HUES48 (cell line): ENCODE data around the gene DDX1.

Experiments used
- H3K27ac ChIP-seq: one replicate; pipeline ENCODE4 v1.7.0; 2013; ENCODE audit warnings: low read depth, low read length, inconsistent platforms
- H3K27me3 ChIP-seq: 2 replicates; pipeline ENCODE4 v1.6.1; 2013; ENCODE audit warnings: mild to moderate bottlenecking, low read length; ENCODE audit not compliant: control insufficient read depth, insufficient read depth
- H3K36me3 ChIP-seq: 2 replicates; pipeline ENCODE4 v1.6.1; 2013; ENCODE audit warnings: low read length; ENCODE audit not compliant: control insufficient read depth, insufficient read depth
- H3K4me1 ChIP-seq: 2 replicates; pipeline ENCODE4 v1.6.1; 2013; ENCODE audit warnings: mild to moderate bottlenecking, low read length; ENCODE audit not compliant: control insufficient read depth, insufficient read depth
- H3K4me3 ChIP-seq: 2 replicates; pipeline ENCODE4 v1.5.1; 2013; ENCODE audit warnings: mild to moderate bottlenecking, low read depth, low read length
- H3K9ac ChIP-seq: 2 replicates; pipeline ENCODE4 v1.6.1; 2013; ENCODE audit warnings: mild to moderate bottlenecking, low read depth, low read length, moderate library complexity
- H3K9me3 ChIP-seq: 2 replicates; pipeline ENCODE4 v1.6.1; 2013; ENCODE audit warnings: low read length; ENCODE audit not compliant: control insufficient read depth, insufficient read depth

The DDX1 gene

DNA sequence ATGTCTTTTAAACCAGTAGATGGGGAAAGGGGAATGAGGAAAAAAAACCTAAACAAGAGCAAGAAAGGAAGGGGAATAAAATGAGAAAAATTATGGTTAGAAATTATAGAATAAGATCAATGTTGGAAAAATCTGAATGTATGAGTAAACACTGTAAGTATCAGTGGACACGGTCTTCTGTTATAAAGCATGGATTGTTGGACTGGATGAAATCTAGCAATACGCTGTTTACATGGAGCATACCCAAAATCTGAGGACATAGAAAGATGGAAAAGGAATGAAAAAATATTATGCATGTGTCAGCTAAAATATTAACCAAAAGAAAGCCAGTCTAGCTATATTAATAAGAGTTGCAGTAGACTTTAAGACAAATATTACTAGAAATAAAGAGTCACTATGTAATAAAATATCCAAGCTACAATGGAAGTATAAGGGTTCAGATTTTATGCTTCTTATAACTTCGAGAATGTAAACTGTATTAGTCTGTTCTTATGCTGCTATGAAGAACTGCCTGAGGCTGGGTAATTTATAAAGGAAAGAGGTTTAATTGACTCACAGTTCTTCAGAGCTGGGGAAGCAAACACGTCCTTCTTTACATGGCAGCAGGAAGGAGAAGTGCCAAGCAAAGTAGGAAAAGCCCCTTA lies 32.4 kb downstream of the DDX1 start:
- Histone ChIP-seq H3K36me3 (peaks cover 99% of the 10 kb centered on the region), H3K4me1 (no peaks in the 10 kb centered on the region)

DNA sequence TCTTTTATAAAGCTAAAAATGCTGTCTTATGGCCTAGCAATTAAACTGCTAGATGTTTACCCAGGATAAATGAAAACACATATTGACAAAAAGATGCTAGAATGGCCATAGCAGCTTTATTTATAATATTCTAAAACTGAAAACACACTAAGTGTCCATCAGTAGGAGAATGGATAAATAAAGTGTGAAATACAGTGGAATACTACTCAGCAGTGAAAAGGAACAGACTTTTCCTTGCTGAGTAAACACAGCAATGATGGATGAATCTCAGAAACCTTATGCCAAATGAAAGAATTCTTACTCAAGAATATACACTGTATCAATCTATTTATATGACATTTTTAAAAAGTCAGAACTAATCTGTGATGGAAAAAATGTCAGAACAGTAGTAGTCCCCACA lies 33.2 kb downstream of the DDX1 start:
- no peak overlapping the region for H3K9ac ChIP-seq
- H3K27me3 ChIP-seq = no peaks in the 10 kb centered on the region
- H3K4me1 ChIP-seq = no peaks in the 10 kb centered on the region
- H3K9me3 ChIP-seq = no peaks in the 10 kb centered on the region
- no peak overlapping the region for H3K4me3 ChIP-seq
- peaks cover 99% of the 10 kb centered on the region for H3K36me3 ChIP-seq
- H3K27ac ChIP-seq = no peak overlapping the region

More for the DNA sequence above, 32.4 kb downstream of the DDX1 start:
- Histone ChIP-seq H3K27me3 (no peaks in the 10 kb centered on the region), H3K9ac (no peak overlapping the region), H3K9me3 (no peaks in the 10 kb centered on the region), H3K27ac (no peak overlapping the region), H3K4me3 (no peak overlapping the region)

DNA sequence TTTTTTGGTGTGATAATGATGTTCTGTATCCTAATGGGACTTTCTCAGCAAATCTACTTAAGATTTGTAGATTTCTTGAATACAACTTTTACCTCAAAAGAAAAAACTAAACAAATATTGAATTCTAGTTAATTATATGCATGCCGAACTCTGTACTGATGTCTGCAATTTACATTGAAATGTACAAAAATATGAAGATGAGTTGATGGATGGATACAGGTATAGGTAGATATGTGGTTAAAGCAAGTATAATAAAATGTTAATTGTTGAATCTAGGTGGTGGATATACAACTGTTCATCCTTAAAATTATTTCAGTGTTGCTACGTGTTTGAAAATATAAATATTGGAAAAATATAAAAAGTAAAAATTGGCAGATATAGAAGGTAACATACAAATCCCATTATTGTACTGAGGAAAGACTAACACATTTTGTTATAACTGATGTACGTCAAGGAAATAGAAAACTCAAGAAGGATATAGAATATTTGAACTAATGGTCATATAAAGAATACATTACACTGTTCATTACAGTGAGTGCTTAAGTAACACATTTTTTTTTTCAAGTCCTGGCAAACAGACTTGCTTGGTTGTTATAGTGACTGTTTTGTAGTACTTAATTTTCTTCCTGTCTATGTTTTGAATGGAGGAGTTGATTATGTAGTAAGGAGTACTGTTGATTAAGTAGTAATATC lies 33.8 kb downstream of the DDX1 start:
- H3K9ac ChIP-seq = no peak overlapping the region
- H3K4me3 ChIP-seq = no peak overlapping the region
- H3K27ac ChIP-seq = no peak overlapping the region
- no peaks in the 10 kb centered on the region for H3K4me1 ChIP-seq
- no peaks in the 10 kb centered on the region for H3K27me3 ChIP-seq
- peaks cover 99% of the 10 kb centered on the region for H3K36me3 ChIP-seq
- H3K9me3 ChIP-seq = no peaks in the 10 kb centered on the region

DNA sequence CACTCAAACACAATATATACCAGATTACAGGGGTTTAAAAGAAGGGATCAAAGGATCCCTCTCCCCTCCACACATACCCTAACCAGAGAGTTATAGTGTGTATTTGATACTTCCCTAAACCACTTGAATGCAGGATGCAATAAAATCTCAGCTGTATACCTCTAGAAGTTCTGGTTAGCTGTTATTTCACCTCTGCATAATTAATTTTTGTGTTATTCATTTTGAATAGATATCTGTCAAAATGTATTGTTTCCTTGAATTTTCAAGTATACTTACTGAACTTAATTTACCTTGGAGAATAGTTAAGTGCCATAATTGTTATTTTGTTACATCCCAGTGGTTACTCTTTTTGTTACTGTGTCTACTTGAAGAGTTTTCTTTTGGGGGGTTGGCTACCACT lies 34.5 kb downstream of the DDX1 start:
- Histone ChIP-seq H3K4me1 (no peaks in the 10 kb centered on the region), H3K4me3 (no peak overlapping the region), H3K9me3 (no peaks in the 10 kb centered on the region), H3K9ac (no peak overlapping the region), H3K27ac (no peak overlapping the region), H3K36me3 (peaks cover 99% of the 10 kb centered on the region), H3K27me3 (no peaks in the 10 kb centered on the region)

DNA sequence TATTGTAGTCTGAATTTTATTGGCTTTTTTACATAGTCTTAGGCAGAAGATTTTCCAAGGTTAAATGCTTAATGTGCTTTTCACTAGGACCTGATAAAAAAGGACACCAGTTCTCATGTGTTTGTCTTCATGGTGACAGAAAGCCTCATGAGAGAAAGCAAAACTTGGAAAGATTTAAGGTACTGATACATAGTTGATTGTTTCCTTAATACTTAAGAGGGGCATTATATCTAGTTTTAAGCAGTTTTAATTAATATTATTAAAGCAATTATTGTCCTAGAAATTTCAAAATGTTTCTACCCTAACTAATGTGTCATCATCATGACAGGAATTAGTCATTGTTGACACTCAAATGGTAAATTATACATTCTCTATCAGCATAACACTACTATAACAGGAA lies 35.3 kb downstream of the DDX1 start:
- H3K36me3 ChIP-seq = peaks cover 100% of the 10 kb centered on the region

DNA sequence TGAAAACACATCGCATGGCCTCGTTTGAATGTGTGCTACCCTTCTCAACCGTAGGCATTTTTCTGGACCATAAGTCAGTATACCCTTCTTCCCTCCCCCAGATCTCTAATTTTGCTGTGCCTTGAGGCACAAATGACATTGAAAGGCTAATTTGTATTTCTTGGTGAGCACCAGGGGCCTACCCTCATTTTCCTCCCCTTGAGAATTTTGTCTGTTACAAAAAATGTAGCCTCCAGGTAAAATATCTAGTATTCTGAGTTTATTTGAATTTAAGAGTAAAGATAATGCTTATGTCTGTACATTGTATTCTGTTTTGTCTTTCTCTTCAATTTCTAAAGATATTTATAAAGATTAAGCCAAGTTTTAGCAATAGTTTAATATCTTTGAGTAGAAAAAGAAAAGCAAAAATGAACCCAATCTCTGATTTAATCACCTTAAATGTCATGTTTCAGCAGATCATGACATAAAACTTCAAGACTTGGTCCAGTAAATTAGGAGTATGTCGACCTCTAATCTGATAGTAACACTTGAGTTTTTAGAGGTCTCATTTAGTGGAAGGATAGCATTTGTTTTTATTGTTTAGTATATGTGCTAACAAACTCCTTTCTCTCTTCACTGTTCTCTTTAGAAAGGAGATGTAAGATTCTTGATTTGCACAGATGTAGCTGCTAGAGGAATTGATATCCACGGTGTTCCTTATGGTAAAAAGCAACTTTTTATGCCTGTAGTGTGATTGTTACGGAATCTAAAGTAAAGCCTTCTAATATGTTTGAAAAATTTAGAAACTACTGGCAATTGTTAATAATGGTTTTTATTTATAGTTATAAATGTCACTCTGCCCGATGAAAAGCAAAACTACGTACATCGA lies 36.4 kb downstream of the DDX1 start:
- Histone ChIP-seq H3K4me1 (no peaks in the 10 kb centered on the region), H3K27ac (no peak overlapping the region), H3K27me3 (no peaks in the 10 kb centered on the region), H3K4me3 (no peak overlapping the region), H3K9ac (no peak overlapping the region), H3K36me3 (peaks cover 100% of the 10 kb centered on the region), H3K9me3 (no peaks in the 10 kb centered on the region)

More for the DNA sequence above, 35.3 kb downstream of the DDX1 start:
- Histone ChIP-seq H3K27me3 (no peaks in the 10 kb centered on the region), H3K9me3 (no peaks in the 10 kb centered on the region), H3K9ac (no peak overlapping the region), H3K4me3 (no peak overlapping the region), H3K4me1 (no peaks in the 10 kb centered on the region), H3K27ac (no peak overlapping the region)

DNA sequence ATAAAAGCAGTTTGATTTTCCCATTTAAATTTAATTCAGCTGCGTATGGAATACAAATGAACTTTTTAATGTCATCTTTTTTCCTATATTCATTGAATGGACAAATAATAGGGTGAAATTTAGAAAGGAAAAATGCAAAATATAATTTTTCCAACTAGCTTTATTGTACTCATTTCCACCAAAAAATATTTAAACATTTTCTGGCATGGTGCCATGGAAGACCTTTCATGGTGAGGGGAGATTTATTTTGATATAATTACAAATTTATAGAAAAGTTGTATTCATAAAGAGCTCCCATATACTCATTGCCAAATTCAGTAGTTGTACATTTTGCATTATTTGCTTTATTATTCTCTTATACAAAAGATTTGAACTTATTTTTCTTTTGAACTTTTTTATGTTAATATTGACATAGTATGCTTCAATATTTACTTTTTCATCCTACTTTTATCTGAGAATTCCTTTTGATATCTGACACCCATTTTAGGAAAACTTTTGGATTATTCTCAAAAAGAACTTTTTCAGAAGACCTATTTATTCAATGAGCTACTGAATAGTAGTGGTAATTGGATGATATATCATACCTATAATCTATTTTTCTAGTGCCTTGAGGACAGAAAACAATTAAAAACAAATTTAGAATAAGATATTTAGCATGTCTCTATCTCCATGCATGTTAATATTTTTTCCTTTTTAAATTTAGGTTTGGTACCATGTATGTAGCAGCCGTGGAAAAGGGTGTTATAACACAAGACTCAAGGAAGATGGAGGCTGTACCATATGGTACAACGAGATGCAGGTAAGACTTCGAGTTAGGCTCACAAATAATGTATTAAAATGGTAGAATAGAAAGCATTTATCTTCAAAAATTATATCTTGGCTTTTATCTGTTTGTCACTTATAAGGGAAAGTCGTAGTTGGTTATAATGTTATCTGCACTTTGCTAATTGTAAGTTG lies 37.5 kb downstream of the DDX1 start:
- no peaks in the 10 kb centered on the region for H3K4me1 ChIP-seq
- H3K27ac ChIP-seq = no peak overlapping the region
- no peaks in the 10 kb centered on the region for H3K27me3 ChIP-seq
- H3K36me3 ChIP-seq = peaks cover 99% of the 10 kb centered on the region
- no peaks in the 10 kb centered on the region for H3K9me3 ChIP-seq
- no peak overlapping the region for H3K9ac ChIP-seq
- no peak overlapping the region for H3K4me3 ChIP-seq

DNA sequence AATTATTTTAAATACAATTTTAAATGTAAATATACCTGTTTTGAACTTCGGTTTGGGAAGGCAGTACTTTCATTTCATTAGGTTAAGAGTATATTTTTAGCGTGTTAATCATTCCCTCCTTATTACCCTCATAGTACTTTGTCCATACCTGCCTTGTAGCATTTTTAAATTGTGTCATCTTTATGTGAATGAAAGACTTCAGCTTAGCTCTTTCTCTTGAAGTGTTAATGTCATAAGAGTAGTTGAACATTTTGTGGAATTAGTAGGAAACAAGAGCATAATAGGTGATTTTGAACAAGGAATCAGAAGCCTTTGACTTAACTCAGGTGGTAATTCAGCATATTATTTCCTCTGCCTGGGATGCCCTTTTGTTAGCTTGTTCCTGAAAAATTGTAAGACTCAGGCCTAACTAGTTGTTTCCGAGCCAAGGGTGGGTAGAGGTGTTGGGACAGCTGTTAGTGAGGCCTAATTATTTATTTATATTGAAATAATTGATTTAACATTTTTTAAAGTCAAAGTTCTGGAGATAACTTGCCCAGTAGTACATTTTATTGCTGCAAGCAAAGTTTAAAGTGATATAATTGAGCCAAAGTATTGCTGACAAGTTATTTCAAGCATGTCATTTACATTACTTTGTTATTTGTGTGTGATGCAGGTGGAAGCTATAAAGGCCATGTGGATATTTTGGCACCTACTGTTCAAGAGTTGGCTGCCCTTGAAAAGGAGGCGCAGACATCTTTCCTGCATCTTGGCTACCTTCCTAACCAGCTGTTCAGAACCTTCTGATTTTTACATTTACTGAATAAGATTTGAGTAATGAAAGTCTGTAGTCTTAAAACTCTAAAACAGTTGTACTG lies 38.7 kb downstream of the DDX1 start:
- Histone ChIP-seq H3K9ac (no peak overlapping the region), H3K36me3 (peaks cover 99% of the 10 kb centered on the region)

DNA sequence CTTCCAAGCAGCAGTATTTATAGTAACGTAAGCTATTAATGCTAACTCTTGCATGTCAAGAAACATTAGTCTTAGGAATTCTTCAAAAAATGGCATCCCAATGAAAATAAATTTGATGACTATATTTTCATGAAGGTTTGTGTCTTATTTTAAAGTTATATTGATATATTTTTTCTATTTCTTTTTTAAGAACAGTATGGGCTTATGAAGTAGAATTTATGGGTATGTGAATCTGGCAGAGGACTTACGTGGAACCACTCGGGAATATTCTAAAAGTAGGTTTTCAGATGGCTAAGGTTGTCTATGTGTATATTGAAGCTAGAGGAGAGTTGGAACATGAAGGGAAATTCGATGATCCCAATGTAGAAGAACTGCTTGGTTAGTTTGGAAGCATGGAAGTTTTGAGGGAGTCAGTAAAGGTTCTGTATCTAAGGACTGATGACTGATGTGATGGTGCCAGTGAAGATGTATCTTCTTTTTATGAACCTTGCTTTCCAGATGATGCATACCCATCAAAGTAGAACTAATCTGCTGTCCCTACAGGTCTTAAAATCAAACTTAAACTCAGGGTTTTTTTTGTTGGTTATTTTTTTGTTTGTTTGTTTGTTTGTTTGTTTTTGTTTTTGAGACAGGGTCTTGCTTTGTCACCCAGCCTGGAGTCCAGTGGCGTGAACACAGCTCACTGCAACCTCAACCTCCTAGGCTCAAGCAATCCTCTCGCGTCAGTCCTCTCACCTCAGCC lies 39.5 kb downstream of the DDX1 start:
- Histone ChIP-seq H3K9me3 (no peaks in the 10 kb centered on the region), H3K4me1 (no peaks in the 10 kb centered on the region), H3K36me3 (peaks cover 99% of the 10 kb centered on the region), H3K27me3 (no peaks in the 10 kb centered on the region), H3K9ac (no peak overlapping the region), H3K27ac (no peak overlapping the region), H3K4me3 (no peak overlapping the region)

More for the DNA sequence above, 38.7 kb downstream of the DDX1 start:
- no peaks in the 10 kb centered on the region for H3K27me3 ChIP-seq
- no peak overlapping the region for H3K27ac ChIP-seq
- no peaks in the 10 kb centered on the region for H3K9me3 ChIP-seq
- no peaks in the 10 kb centered on the region for H3K4me1 ChIP-seq
- no peak overlapping the region for H3K4me3 ChIP-seq
